Fibroblast of pulmonary artery (primary cell): ENCODE results near the gene CENPF.

Experiments
- DNase-seq: peaks from one replicate; pipeline ENCODE4 v3.0.0-alpha.2; 2010; ENCODE audit warnings: low read depth
- H3K4me3 ChIP-seq: replicated peaks from 2 replicates; pipeline ENCODE4 v1.5.1; 2011; ENCODE audit warnings: low read depth, mild to moderate bottlenecking, control low read depth, low read length, moderate library complexity
- CTCF ChIP-seq: IDR thresholded peaks from 2 replicates; pipeline ENCODE4 v1.5.1; 2011; ENCODE audit warnings: mild to moderate bottlenecking, control low read depth, low read length, inconsistent platforms; ENCODE audit errors: missing control alignments

Gene CENPF

GRCh38 chr1:214602764-214603657, at the start of gene CENPF:
CENPF (plus strand) TSS chr1:214603195; CDS start chr1:214613755, 10,560 bp downstream.
- DNase-seq = peak; percentile 99
- peak within 1 kb of the TSS; percentile 82 for H3K4me3 ChIP-seq
- peak; percentile 11 for TF ChIP-seq CTCF

DNA sequence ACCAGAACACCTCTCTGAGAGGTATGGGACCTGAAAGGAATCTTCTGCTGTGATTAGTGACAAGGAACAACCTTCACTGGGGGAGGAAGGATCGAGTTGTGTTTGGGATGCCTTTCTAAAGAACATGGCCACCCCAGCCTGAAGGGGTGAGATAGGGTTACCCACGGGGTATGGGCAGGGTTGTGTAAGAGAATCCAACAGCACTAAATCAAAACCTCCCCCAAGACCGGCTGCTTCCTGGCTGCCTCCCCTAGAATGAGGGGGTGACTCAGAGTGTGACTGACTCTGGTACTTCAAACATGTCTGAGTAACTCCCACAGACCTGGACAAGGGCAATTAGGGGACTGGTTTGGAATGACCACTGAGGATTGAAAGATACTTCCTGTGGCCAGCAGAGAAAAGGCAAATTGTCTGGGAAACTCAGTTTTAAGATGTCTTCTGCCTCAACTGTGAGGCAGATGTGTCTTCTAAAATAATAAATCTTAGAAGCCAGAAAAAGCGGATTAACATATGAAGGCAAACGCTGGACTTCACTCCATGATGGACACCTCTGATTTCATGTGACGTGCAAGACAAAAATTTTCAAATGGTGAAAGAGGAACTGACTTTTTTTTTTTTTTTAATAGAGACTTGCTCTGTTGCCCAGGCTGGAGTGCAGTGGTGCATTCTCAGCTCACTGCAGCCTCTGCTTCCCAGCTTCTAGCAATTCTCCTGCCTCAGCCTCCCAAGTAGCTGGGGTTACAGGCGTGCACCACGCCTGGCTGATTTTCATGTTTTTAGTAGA, 44.9 kb upstream of the CENPF start:
- no peak for TF ChIP-seq CTCF
- H3K4me3 ChIP-seq = no peak overlapping the region
- peak; percentile 73 for DNase-seq

- peak; percentile 75 for DNase-seq
- H3K4me3 ChIP-seq = no peak overlapping the region
- TF ChIP-seq CTCF = no peak
Measured at GRCh38 chr1:214563881-214564280, 39.1 kb upstream of the CENPF start.

DNA sequence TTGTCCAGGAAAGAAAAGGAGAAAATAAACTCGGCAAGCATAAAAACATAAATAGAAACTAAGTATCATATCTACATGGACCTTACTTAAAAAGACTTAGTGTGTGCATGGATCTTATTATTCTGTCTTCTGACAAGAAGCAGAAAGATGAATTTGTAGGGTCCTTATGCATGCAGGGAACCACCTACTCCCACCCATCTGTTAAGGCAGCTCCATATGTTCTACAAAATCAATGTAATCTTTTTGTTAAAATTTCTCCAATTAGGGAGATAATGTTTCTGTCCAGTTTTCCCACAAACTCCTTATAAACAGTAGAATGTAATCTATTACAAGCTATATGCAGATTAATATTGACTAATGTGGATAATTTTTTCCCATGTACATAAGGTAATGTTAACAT, 37.7 kb upstream of the CENPF start:
- DNase-seq = no peak
- no peak for TF ChIP-seq CTCF
- H3K4me3 ChIP-seq = no peak overlapping the region

- TF ChIP-seq CTCF = no peak
- peak; percentile 66 for DNase-seq
- no peak overlapping the region for H3K4me3 ChIP-seq
Measured at GRCh38 chr1:214566158-214567104, 36.6 kb upstream of the CENPF start.

DNA sequence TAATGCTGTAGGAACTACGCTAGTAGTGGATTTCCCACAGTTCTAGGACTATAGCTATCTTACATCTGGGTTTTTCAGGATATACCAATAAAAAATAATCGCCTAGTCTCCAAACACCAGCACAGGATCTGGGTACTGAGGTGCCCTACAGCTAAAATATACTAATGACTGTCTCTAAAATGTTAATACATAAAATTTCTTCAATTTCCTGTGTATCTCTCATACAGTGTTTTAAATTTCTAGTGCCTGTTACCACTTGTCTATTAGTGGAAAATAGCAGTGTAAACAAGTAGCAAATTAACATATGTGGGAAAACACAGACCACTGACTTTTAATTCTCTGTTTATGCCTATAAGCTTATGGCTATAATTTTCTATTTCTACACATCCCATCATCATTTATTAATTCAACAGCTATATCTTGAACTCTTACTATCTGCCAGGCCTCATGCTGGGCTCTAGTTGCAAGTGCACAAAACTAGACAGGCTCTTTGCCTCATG, 35.5 kb upstream of the CENPF start:
- H3K4me3 ChIP-seq = no peak overlapping the region
- no peak for DNase-seq
- no peak for TF ChIP-seq CTCF
